Left renal cortex interstitium (tissue), 4 donors: ENCODE measurements around the gene HAUS2. TPM values are rescaled to one million over a fixed set of nuclear protein-coding genes. Genes with fewer than 3 reads are reported as not detected.
"Not testable (repeated sequence)": the region's sequence is repeated elsewhere in the genome, so short reads cannot be mapped to it uniquely, and the experiment has no call there.

Source experiments
- DNase-seq, 4 donors: peaks; one replicate each; pipeline ENCODE4 v3.0.0-alpha.2; 2013; ENCODE audit warnings: low read depth in 4 of 4, low spot score in 2 of 4, missing footprints in 1 of 4
- polyA plus RNA-seq, 4 donors: library from polyadenylated mRNA; unstranded; fragments of 120-200 nt; gene quantifications; one replicate each; pipeline ENCODE4 v1.2.1, GENCODE V29; 2013; ENCODE audit not compliant: insufficient read length in 4 of 4

Gene HAUS2
- 10 to 100 TPM; 20.0 to 26.5 (median 23.6) TPM for polyA plus RNA-seq

- peak; percentile 75 to 89 (median 81) for DNase-seq
Measured at GRCh38 chr15:42548249-42549031, at the start of gene HAUS2, which contains the start of gene LRRC57. Gene HAUS2 (plus strand): TSS chr15:42548838. CDS start chr15:42548873, 35 bp downstream. Gene LRRC57 (minus strand): TSS chr15:42548793. CDS start chr15:42548434, 359 bp downstream.

- no peak for DNase-seq
Measured at GRCh38 chr15:42499858-42500609, 48.6 kb upstream of the HAUS2 start.

- DNase-seq = no peak
Measured at GRCh38 chr15:42502477-42502876, 46.2 kb upstream of the HAUS2 start.

GRCh38 chr15:42503825-42504224, 44.8 kb upstream of the HAUS2 start:
- no peak for DNase-seq

- no peak for DNase-seq
Measured at GRCh38 chr15:42504631-42505030, 44.0 kb upstream of the HAUS2 start.

- DNase-seq = no peak
Measured at GRCh38 chr15:42507514-42507913, 41.1 kb upstream of the HAUS2 start.

GRCh38 chr15:42508263-42508690, 40.4 kb upstream of the HAUS2 start:
- no peak for DNase-seq

GRCh38 chr15:42510258-42511006, 38.2 kb upstream of the HAUS2 start:
- no peak for DNase-seq

GRCh38 chr15:42511007-42511391, 37.6 kb upstream of the HAUS2 start:
- DNase-seq = no peak

- no peak for DNase-seq
Measured at GRCh38 chr15:42523331-42523730, 25.3 kb upstream of the HAUS2 start.

GRCh38 chr15:42528970-42529369, 19.7 kb upstream of the HAUS2 start:
- no peak for DNase-seq

- no peak for DNase-seq
Measured at GRCh38 chr15:42533246-42533645, 15.4 kb upstream of the HAUS2 start.

GRCh38 chr15:42544853-42545629, 3.6 kb upstream of the HAUS2 start:
- DNase-seq = no peak

GRCh38 chr15:42547918-42548248, 755 bp upstream of the HAUS2 start:
- DNase-seq = no peak

- DNase-seq = peak in 1 of 4 donors; percentile 37
Measured at GRCh38 chr15:42549032-42549491, 424 bp downstream of the HAUS2 start.

GRCh38 chr15:42549741-42550392, 1.2 kb downstream of the HAUS2 start:
- no peak for DNase-seq

- DNase-seq = no peak
Measured at GRCh38 chr15:42553554-42553953, 4.9 kb downstream of the HAUS2 start.

GRCh38 chr15:42556550-42557207, 8.0 kb downstream of the HAUS2 start:
- DNase-seq = not testable (repeated sequence)

- no peak for DNase-seq
Measured at GRCh38 chr15:42558739-42559138, 10.1 kb downstream of the HAUS2 start.
